GM12864 (cell line): ENCODE data around the gene IL6R.
"Not testable (repeated sequence)": the region's sequence is repeated elsewhere in the genome, so short reads cannot be mapped to it uniquely, and the experiment has no call there.

ENCODE experiments used
- DNase-seq: peaks from one replicate; pipeline ENCODE4 v3.0.0-alpha.2; 2011; ENCODE audit warnings: low read depth
- H3K4me3 ChIP-seq: 2 replicates; pipeline ENCODE4 v1.5.1; 2011; ENCODE audit warnings: mild to moderate bottlenecking, low read depth, low read length, control low read depth
- TF ChIP-seq, protein P1 (sequence below): IDR thresholded peaks from 2 replicates; pipeline ENCODE4 v1.5.1; 2011; ENCODE audit warnings: low read depth, mild to moderate bottlenecking, moderate library complexity, low read length, control low read depth, inconsistent platforms; ENCODE audit errors: missing control alignments

The IL6R gene

GRCh38 chr1:154420961-154421924 is 16.1 kb downstream of the IL6R start:
- H3K4me3 ChIP-seq, result no peak overlapping the region
- DNase-seq, result no peak
- TF ChIP-seq, protein P1, sequence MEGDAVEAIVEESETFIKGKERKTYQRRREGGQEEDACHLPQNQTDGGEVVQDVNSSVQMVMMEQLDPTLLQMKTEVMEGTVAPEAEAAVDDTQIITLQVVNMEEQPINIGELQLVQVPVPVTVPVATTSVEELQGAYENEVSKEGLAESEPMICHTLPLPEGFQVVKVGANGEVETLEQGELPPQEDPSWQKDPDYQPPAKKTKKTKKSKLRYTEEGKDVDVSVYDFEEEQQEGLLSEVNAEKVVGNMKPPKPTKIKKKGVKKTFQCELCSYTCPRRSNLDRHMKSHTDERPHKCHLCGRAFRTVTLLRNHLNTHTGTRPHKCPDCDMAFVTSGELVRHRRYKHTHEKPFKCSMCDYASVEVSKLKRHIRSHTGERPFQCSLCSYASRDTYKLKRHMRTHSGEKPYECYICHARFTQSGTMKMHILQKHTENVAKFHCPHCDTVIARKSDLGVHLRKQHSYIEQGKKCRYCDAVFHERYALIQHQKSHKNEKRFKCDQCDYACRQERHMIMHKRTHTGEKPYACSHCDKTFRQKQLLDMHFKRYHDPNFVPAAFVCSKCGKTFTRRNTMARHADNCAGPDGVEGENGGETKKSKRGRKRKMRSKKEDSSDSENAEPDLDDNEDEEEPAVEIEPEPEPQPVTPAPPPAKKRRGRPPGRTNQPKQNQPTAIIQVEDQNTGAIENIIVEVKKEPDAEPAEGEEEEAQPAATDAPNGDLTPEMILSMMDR, result no peak

- not testable (repeated sequence) for H3K4me3 ChIP-seq, DNase-seq
Observed at GRCh38 chr1:154422049-154422448, 16.9 kb downstream of the IL6R start.

- TF ChIP-seq, protein P1, result no peak
- DNase-seq, result no peak
- no peak overlapping the region for H3K4me3 ChIP-seq
Observed at GRCh38 chr1:154422521-154422920, 17.4 kb downstream of the IL6R start.

- no peak for DNase-seq
- TF ChIP-seq, protein P1, result no peak
- H3K4me3 ChIP-seq, result no peak overlapping the region
Observed at GRCh38 chr1:154423304-154423987, 18.3 kb downstream of the IL6R start.

DNA sequence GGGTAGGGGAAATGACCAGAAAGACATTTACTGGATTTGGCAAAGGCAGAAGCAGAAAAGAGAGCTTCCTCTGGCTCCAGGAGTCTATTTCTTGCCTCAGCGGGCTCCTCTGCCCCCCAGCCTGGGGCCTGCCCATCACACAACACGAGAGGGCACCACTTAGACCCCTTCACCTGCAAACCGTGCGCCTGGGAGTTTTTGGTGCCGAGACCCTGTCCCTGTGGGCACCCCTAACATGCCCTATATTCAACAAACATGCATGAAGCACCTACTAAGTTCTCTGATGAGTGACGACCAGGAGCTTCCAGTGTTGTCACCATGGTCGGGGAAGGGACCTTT is 18.8 kb downstream of the IL6R start:
- no peak for DNase-seq
- TF ChIP-seq, protein P1, result no peak
- H3K4me3 ChIP-seq, result no peak overlapping the region

DNA sequence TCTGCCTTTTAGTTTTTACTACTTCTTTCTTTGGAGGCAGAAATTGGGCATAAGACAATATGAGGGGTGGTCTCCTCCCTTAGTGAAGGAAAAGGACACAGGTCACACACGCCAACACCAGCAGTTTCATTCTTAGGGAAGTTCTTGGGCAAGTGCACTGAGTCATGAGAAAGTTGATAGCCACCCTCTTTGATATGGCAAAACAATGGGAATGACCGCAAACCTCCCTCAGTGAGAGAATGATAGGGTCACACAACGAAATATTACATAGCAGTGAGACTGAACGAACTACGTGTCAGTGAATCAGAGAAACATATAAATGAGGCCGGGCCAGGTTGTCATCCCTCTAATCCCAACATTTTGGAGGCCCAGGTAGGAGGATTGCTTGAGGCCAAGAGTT is 20.0 kb downstream of the IL6R start:
- TF ChIP-seq, protein P1, result no peak
- no peak for DNase-seq

DNA sequence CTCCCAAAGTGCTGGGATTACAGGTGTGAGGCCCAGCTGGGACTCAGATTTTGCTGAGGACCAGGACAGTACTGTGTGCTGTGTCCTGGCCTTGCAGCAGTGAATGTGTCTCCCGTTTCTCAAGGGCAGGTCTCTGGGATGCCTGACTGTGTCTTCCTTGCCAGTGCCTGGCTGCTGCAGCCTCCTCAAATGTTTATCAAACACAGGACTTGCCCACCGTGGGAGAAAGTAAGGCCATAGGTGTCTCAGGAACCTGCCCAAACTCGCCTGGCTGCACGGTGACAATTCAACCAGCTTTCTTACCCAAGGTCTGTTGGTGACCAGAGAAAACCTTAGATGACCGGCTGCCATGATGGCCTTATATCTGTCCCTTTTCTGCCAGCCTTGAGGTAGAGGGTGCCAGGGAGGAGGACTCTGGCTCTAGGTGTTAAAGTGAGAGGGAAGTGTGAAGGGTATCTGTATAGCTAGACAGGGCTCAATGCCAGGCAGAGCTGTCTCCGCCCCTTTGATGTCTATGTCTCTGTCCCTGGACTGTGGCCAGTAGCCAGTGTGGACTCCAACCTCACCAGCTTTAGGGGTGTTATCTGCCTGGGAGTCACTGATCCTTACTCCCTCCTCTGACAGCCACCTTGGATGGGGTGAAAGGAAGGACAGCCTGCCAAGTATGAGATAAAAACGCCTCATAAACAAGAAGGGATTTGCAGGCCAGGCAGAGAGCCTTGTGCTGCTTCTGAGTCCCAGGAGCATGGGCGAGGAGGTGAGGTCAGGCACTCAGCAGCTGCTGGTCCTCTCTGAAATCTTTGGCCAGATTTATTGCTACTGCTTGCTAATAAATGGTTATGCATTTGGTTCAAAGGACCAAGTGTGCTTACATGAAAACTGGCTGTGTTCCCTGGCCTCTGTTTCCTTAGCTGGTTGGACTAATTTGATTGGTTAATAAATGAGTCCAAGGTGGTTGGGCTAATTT is 22.3 kb downstream of the IL6R start:
- TF ChIP-seq, protein P1, result no peak
- no peak for DNase-seq
- no peak overlapping the region for H3K4me3 ChIP-seq

More for the DNA sequence above, 20.0 kb downstream of the IL6R start:
- no peak overlapping the region for H3K4me3 ChIP-seq
